Transverse colon (tissue), 4 donors: ENCODE data around the gene ARHGAP18.

ENCODE experiments used
- CTCF ChIP-seq, 5 experiments: fragments of 200-600 bp in 3 of 5; fragments of 450-650 bp in 2 of 5; sonication (generic) in 3 of 5; IDR thresholded peaks; 1 replicate in 2 of 5; 2 replicates in 3 of 5; pipeline ENCODE4 v1.5.1; 2016 to 2017; ENCODE audit warnings: antibody characterized with exemption in 5 of 5, inconsistent platforms in 3 of 5, mild to moderate bottlenecking in 2 of 5, moderate library complexity in 1 of 5
- EP300 ChIP-seq: sonication (generic); formaldehyde crosslinking; IDR thresholded peaks from one replicate; pipeline ENCODE4 v1.6.1; 2017; ENCODE audit warnings: antibody characterized with exemption, low read depth
- POLR2A ChIP-seq: fragments of 450-650 bp; IDR thresholded peaks from one replicate; pipeline ENCODE4 v1.6.1; 2016; ENCODE audit warnings: antibody characterized with exemption, mild to moderate bottlenecking, moderate library complexity
- POLR2AphosphoS5 ChIP-seq, 3 donors: sonication (generic); formaldehyde crosslinking; IDR thresholded peaks; one replicate each; pipeline ENCODE4 v1.6.1; 2016; ENCODE audit warnings: antibody characterized with exemption in 3 of 3

DNA sequence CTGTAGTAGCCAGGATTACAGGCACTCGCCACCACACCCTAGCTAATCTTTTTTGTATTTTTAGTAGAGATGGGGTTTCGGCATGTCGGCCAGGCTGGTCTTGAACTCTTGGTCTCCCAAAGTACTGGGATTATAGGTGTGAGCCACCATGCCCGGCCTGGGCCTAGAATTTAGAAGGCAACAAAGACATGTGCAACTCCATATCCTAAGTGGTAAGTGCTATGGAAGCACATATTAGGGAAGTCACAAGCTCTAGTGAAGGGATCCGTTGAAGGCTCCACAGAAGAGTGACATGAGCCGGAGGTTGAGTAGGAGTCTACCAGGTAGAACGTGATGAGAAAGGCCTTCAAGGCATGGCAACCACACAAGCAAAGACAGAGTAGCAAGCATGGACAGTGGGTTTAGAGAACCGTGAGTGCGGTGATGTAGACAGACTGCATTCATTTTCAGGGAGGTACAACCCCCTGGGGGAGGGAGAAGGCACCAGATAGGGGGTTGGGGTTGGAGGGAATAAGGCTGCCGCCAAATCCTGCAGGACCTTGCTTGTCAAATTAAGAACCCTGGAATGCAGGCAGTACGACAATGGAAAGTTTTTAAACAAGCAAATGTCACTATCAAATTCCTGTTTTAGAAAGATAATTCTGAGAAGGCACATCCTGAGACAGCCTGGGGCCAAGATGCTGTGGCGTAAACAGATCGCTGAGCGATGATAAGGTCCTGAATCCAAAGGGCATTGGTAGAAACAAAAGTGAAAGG, 50.2 kb downstream of the ARHGAP18 start:
- no peak for TF ChIP-seq CTCF (IDR thresholded peaks at IDR 0.05)
- no peak for TF ChIP-seq POLR2AphosphoS5 (IDR thresholded peaks at IDR 0.05)
- TF ChIP-seq POLR2A: no peak
- no peak for TF ChIP-seq EP300
